Activated naive CD4-positive, alpha-beta T cell (primary cell): ENCODE measurements around the gene PTPRM.

ENCODE experiments used
- DNase-seq, 4 experiments: peaks; one replicate each; lab custom pipeline; 2025; lab: John Stamatoyannopoulos, UW

Gene PTPRM

DNA sequence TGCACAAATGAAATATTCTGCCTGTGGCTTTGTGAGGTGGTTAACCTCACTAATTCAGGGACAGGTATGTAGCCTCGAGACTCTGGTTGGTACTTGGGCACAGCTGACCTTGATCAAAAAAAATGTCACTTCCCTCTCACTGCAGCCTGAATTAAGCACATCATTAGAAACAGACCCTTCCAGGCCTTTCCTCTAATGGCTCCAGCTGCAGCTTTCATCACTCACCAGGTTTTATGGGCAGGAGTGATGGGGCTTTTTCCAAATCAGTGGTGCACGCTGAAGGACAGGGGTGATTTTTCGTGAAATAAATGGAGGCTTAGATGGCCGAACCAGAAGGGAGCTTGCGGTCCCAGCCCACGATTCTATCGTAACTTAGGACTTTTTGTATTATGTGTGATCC is 829.1 kb downstream of the PTPRM start:
- DNase-seq: no peak

DNA sequence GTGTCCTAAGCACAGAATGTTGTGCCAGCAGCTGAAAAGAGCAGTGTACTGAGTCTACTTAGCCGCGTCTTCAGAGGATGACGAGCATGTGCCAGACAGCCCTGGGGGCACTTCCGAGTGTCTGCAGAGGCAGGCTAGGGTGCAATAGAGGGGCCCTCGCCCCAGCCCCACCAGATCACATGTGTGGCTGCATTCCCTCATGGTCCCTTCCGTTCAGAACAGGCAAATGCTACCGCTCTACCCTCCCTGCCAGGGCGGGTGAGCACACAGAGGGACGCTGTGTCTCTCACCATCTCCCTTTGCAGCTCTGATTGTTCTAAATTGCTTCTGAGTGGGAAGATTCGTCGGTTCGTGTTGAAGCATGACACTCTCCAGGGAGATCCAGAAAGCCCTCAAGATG is 829.9 kb downstream of the PTPRM start:
- DNase-seq: no peak

DNA sequence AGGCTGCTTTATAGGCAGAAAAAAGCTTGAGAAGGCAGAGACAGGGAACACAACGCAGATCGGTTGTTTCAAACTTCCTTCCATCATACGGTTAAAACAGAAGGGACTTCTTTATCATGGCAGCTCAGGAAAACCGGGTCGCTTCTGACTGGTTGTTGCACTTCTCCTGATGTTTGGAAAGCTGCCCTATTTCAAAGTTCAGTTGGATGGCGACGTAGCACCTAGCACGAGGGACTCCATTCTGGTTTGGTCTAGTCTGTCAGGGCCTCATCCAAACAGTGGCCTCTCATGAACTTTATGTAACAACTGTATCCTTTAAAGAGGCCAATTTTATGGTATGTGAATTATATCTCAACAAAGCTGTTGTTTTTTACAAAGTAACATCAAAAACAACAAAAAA is 832.0 kb downstream of the PTPRM start:
- DNase-seq: no peak

DNA sequence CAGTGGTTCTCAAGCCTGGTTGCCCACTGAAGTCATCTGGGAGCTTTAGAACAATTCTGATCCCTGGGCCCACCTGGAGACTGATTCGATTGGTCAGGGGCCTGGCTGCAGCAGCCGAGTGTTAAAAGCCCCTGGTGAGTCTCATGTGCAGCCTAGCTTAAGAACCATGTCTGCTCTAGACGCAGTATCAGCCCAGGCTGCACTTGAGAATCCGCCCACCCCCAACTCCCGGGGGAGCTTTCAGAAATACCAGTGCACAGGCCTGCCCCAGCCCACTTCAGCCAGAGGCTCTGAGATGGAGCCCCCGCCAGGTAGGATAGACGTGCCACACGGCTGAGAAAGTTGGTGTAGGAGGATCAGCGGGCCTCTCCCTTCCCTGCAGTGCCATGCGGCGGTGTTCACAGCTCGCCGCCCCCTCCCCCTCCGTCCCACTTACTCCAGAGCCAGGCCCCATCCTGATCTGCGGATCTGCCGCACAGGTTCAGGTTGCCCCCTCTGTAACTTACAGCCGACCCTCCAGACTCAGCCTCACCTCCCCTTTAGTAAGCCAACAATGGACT is 833.2 kb downstream of the PTPRM start:
- DNase-seq: no peak

DNA sequence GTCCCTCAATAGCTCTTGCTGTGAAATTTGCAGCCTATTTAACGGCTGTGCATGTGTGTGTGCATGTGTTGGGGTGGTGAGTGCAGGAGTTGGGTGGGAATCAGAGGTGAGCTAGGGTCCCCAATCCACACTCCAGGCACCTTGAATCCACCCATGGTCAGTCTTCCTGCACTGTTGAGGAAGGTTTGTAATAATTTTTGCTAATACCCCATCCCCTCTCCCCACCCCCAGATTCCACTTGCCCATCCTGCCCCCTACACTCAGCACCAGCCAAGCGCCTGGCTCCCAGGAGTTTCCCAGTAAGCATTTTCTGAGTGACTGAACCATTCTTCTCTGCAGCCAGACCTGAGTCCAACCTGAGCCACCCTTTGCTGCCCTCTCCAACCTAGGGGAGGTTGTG is 833.7 kb downstream of the PTPRM start:
- DNase-seq: no peak

DNA sequence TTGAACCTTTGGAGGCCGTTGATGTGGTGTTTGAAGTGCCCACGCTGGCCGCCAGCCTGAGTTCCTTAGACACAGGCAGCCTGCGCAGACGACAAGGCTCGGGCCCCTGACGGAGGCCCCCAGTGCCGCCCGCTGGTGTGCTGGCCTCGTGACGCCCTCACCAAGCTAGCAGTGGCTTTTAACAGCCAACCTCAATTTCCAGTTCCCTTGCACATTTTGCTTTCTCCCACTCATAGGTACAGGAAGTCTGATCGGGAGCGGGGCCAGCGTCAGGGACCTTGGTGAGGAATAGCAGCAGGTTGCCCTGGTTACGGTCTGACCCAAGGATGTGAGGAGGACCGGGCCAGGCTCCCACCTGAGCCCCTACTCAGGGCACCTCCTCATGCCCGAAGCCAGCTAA is 834.5 kb downstream of the PTPRM start:
- no peak for DNase-seq

DNA sequence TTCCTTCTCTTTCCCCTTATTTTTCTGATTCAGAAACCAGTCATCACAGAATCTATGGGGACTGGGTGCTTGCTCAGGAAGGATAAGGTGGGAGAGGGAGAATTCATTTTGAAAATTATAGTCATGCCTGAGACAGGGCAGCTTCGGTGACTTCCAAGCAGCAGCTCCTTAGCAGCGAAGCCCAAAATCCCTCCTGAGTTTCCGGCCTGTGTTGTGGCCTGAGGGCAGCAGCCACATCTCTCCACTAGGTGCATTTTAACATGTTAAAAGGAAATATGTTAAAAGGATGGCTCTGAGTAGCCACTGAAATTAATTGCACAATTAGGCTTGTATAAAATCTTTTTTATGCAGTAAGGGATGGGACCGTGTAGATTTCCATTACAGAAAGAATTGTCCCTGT is 835.1 kb downstream of the PTPRM start:
- no peak for DNase-seq

DNA sequence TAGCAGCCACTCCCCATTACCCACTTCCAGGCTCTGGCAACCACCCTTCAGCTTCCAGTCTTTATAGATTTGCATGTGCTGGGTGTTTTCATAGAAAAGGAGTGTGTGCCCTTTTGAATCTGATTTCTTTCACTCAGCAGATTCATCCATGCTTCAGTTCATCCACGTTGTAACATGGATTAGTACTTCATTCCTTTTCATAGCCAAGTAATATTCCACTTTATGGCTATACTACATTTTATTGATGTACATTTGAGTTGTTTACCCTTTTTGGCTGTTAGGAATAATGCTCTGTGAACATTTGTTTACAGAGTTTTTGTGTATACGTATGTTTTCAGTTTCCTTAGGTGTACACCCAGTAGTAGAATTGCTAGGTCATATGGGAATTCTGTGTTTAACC is 836.6 kb downstream of the PTPRM start:
- DNase-seq: no peak

DNA sequence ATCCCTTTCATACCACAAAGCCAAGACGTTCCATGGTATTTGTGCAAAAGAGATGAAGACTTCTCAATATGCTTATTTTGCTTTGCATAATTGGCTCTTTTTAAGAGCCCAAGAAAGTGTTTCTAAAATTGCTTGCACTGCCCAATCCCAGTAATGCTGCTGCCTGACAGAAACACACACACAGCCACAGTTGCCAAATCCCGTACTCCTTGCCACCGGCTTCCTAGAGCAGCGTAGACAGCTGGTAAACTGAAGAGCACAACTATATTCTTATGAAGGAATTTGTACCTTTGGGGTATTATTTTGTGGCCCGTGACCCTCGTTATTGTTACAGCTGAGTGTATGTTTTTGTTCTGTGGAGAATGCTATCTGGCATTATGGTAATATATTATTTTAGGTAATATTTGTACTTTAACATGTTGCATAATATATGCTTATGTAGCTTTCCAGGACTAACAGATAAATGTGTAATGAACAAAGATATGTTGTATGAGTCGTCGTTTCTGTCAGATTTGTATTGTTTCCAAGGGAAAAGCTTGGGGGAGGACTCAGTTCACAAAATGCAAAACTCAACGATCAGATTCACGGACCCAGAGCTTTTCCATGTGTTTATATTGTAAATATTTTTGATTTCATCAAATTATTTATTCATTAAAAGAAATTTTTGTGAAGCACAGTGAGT is 839.2 kb downstream of the PTPRM start:
- DNase-seq: no peak

DNA sequence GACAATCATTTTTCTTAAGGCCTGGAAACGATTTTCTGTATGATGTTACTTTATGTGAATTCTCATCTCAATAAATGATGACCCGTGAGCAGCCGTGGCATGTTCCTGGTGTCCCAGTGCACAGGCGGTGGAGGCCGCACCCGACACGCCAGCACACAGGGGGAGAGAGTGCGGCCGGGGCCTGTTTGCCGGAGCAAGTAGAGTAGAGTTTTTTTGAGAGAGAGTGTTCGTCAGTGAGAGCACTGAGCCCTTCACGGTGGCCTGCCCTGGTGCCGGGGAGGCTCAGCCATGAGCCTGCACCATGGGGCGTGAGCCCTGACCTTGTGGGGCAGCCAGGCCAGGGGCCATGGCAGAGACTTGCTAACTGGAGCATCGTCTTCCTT is 839.7 kb downstream of the PTPRM start:
- DNase-seq: no peak

DNA sequence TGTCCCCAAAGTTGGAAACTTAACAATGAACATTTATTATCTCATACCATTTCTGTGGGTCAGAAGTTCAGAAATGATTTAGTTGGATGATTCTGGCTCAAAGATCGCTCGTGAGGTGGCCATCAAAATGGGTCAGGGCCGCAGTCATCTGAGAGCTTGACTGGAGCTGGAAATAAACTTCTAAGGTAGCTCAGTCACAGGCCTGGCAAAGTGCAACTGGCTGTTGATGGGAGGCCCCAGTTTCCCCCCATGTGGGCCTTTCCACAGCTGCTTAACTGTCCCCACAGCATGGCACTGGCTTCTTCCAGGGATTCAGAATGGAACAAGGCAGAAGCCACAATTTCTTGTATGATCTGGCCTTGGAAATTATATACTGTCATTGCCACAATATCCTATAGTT is 842.0 kb downstream of the PTPRM start:
- no peak for DNase-seq

DNA sequence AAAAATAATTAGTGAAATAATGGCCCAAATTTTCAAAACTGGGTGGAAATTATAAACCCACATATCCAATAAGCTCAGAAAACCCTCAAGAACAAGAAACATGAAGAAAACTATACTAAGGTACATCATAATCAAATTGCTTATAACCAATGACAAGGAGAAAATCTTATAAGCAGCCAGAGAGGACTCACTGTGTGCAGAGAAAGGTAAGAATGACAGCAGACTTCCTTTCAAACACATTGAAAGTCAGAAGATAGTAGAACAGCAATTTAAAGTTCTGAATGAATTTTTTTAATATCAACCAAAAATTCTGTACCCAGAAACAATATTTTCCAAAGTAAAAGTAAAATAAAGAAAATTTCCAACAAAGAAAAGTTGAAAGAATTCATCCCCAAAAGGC is 844.4 kb downstream of the PTPRM start:
- DNase-seq: no peak

DNA sequence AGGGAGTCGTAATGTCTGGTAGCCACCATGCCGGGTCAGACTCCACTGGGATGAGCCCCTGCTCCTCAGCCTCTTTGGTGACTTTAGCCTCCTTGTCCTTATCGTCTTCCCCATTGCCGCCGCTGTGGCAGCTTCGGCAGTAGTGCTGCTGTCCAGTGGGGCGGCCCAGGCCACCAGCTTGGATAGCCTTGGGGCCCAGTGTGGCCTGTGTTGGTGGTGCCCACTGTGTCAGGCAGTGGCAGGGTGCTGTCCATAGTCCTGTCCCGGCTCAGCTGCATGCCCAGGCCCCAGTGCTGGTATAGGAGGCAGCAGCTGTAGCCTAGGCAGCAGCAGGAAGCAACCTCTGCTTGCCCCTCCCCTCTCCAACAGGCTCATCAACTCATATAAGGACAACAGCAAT is 845.0 kb downstream of the PTPRM start:
- DNase-seq: no peak

DNA sequence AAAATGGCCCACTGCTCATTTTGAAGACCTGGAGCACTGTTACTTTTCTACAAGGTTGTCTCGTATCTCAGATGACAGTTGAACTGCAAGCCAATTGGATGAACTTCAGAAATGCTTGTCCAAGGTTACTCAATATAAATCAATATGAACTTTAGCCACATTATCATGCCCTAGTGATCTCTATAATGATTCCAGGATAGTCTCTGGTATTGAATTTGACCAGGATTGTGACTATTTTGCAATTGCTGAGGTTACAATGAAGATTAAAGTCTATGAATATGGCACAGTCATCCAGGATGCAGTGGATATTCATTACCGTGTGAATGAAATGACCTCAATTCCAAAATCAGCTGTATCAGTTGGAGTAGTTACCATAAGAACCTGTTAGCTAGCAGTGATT is 846.1 kb downstream of the PTPRM start:
- DNase-seq: no peak

DNA sequence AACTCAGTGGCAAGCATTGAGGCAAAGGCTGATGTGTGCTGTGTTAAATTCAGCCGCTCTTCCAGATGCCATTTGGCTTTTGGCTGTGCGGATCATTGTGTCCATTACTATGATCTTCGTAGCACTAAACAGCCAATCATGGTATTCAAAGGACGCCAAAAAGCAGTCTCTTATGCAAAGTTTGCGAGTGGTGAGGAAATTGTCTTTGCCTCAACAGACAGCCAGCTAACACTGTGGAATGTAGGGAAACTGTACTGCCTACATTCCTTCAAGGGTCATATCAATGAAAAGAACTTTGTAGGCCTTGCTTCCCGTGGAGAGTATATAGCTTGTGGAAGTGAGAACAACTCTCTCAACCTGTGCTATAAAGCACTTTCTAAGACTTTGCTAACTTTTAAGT is 846.6 kb downstream of the PTPRM start:
- DNase-seq: no peak

DNA sequence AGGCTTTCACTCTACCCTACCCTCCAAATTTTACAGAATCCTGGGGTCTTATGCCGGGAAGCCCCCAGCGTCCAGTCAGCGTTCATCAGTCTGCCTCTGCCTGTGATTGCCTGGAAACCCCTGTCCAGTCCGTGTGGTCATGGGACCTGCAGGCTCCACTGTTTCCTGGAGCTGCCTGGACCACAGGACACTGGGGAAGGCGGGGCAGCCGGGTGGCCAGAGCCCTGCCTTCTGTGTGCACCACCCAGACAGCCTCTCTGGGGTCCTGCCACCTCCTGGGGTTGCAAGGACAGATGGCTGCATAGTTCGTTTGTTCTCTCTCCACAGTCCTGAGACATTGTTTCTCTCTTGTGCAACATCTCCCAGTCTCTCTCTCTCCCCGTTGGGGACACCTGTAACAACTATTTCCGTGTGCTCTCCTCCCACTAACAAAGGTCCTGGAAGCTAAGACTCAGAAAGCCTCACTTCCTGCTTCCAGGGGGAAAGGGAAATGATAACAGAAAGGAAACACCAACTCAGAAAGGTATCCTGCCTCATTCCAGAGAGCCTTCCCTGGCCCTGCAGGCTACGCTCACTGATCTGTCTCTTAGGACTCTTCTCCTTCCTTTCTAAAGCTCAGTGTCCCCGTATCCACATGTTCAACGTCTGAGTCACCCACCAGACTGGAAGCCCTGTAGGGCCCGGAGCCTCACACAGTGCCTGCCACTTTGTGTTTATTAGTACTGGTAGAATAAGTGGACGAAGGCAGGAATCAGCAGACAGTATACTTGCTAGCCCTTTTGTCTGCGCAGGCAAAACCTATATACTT is 849.3 kb downstream of the PTPRM start:
- DNase-seq: no peak

DNA sequence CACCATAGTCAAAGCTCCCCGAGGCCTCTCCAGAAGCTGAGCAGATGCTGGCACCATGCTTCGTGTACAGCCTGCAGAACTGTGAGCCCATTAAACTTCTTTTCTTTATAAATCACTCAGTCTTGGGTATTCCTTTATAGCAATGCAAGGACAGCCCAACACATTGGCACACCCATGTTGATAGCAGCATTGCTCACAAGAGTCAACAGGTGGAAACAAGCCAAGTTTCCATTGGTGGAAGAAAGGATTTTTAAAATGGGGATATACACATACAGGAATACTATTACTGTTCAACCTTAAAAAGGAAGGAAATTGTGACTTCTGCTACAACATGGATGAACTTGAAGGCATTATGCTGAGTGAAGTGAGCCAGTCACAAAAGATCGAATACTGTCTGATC is 855.3 kb downstream of the PTPRM start:
- no peak for DNase-seq

DNA sequence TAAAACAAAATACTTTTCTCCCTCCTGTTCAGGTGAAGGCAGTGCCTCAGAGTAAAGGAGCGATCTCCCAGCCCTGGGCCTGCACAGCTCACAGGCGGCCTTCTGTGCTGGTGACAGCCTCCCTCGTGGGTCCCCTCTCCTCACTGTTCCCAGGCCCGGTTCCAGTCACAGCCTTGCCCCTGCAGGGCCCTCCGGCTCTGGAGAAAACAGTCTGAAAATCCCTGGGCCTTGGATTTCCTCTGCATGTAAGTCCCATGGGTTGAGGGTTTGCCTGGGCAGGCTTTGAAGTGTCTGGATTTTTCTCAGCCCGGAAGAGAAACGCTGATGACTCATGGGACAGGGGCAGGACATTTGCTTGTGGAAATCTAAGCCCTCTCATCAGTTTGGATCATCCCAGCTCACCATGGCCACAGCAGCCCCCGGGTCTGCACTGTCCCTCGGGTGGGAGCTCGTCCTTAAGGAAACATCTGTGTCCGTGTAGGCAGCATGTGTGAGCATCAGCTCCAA is 856.0 kb downstream of the PTPRM start:
- DNase-seq: no peak

DNA sequence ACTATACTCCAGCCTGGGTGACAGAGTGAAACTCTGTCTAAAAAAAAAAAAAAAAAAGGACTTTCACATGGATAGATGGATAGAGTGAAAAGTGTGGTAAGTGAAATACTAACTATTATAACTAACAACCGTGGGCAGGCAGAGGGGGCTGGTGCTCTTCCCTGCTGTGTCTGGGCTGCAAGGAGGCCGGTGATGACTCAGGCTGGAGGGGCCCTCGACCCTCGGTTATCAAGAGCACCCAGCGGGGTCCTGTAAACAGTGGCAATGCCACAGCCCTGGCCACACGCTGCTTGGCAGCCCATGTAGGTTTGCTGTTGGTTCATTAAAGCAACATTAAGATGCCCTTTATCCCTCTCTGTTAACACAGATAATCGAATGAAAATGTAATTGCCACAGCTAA is 857.4 kb downstream of the PTPRM start:
- DNase-seq: no peak

DNA sequence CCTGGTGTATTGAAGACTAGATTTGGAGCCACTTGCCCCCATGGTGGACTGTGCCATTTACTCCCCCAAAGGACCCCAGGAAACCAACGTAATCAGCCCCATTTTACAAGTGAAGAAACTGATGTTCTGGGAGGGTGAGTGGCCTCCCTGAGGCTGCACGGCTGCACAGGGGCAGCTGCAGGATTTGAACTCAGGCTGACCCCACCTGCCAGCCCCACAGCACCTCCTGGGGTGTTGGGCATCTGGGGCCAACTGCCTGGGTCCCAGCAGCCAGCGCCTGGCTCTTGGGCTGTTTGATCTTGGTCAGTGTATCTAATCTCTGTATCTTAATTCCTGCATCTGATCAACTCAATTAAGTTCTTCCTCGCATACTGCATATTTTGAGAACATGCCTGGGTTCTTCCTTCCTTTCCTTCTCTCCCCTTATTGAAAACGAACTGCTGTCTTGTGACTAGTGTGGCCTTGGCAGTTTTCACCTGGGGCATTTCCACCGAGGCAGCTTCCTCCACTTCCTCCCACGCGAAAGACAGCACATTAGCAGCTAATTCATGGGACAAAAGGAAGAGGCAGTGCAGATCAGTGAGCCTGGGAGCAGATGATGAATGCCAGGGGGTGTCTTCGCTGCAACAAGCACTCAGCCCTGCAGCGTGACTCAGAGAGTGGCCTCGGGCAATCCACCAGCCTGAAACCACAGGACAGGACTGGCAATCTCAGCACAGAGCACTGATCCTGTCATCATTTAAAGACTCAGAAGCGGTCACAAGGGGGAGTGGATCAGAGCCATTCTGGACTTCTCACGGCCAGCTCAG is 858.0 kb downstream of the PTPRM start:
- DNase-seq: no peak

DNA sequence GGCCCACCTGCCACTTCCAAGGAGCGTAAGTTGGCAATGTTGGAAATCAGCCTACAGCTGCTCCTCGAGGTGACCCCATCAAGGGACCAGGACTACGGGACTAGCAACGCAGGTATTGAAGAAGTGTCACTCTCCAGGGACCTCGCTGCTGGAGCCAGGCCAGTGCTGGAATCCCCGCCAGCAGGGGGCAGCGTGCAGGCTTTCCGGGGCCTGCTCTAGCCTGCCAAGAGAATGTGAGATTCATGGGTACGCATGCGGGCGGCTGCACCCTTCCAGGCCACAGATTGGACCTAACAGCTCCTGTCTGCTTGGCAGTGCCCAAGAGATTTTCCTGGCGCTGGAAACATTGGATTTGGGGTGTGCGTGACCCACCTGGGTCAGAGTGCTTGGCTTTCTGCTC is 859.3 kb downstream of the PTPRM start:
- DNase-seq: no peak

DNA sequence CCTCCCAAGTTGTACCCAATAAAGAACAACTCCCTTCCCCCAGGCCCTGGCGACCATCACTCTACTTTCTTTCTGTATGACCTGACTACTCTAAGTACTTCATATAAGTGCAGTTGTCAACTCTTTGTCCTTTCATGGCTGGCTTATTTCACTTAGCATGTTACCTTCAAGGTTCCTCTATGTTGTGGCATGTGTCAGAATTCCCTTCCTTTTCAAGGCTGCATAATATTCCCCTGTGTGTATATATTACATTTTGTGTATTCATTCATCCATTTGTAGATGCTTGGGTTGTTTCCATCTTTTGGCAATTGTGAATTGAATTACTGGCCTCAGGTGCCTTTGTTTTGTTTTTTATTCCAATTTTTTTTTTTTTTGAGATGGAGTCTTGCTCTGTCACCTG is 860.2 kb downstream of the PTPRM start:
- no peak for DNase-seq

DNA sequence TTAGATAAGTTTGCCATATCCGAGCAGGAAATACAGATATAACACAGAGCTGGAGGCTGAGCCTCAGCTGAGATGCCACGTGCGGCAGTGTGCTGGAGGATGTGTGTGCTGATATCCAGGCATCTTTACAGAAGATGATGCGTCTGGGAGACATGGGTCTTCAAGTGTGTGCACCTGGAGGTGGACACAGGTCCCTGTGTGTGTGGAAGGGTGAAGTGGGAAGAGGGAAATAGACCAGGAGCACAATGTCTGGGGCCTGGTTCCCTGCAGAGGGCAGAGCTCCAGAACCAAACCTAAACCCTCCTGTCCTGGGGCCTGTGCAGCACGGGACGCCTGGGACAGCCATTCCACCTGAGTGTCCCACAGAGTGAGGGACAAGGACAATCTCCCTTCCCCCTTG is 861.8 kb downstream of the PTPRM start:
- DNase-seq: no peak
